ENCODE measurements around the gene KLK11.

Gene KLK11

DNA sequence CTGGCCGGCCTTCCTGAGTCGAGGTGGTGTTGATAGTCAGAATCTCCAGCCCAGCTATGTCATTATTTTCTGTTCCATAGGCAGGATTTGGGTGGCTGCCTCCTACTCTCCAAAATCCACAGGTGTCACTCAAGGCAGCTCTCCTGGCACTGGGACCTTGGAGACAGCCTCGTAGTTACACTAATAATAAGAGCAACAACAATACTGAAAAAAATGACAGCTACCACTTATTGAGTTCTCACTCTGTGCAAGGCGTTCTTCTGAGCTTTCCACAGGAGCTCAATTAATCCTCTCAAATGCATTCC lies 20.6 kb upstream of the KLK11 start:
- Histone ChIP-seq H3K4me3 (ENCODE audit: low read length) (no peak overlapping the region), H3K36me3 (ENCODE audit: insufficient read depth, low read length) (no peaks in the 10 kb centered on the region), H3K27me3 (ENCODE audit: insufficient read depth, low read length) (no peaks in the 10 kb centered on the region)

GRCh38 chr19:51044327-51044726 lies 17.9 kb upstream of the KLK11 start:
- no peaks in the 10 kb centered on the region for H3K4me1 ChIP-seq (ENCODE audit: insufficient read depth, low read length)

More for the DNA sequence above, 20.6 kb upstream of the KLK11 start:
- Histone ChIP-seq H2AFZ (ENCODE audit: low read depth, low read length) (no peak overlapping the region), H3K9me3 (ENCODE audit: low read length) (no peaks in the 10 kb centered on the region), H3K4me1 (ENCODE audit: insufficient read depth, low read length) (no peaks in the 10 kb centered on the region)

GRCh38 chr19:51043497-51043896 lies 17.1 kb upstream of the KLK11 start:
- Histone ChIP-seq H3K36me3 (ENCODE audit: insufficient read depth, low read length) (no peaks in the 10 kb centered on the region), H3K9me3 (ENCODE audit: low read length) (no peaks in the 10 kb centered on the region), H2AFZ (ENCODE audit: low read depth, low read length) (no peak overlapping the region), H3K4me1 (ENCODE audit: insufficient read depth, low read length) (no peaks in the 10 kb centered on the region), H3K27me3 (ENCODE audit: insufficient read depth, low read length) (no peaks in the 10 kb centered on the region), H3K4me3 (ENCODE audit: low read length) (no peak overlapping the region)

More at GRCh38 chr19:51044327-51044726, 17.9 kb upstream of the KLK11 start:
- H3K36me3 ChIP-seq (ENCODE audit: insufficient read depth, low read length) = no peaks in the 10 kb centered on the region
- H3K9me3 ChIP-seq (ENCODE audit: low read length) = no peaks in the 10 kb centered on the region
- no peak overlapping the region for H3K4me3 ChIP-seq (ENCODE audit: low read length)
- no peaks in the 10 kb centered on the region for H3K27me3 ChIP-seq (ENCODE audit: insufficient read depth, low read length)
- no peak overlapping the region for H2AFZ ChIP-seq (ENCODE audit: low read depth, low read length)

DNA sequence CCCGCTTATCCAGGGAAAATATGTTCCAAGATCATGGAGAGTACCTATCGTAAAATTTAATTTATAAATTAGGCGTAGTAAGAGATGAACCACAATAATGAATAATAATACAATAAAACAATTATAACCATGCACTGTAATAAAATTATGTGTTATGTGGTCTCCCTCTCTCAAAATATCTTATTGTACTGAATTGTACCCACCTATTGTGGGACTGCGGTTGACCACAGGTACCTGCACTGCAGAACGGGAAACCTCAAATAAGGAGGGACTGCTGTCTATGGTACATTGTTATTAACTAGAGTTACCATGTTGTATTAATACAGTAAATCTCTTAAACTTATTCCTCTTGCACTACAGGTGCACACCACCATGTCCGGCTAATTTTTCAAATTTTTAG lies 13.7 kb upstream of the KLK11 start:
- H3K27me3 ChIP-seq (ENCODE audit: insufficient read depth, low read length) = peaks cover under 1% of the 10 kb centered on the region
- H3K9me3 ChIP-seq (ENCODE audit: low read length) = no peaks in the 10 kb centered on the region
- H2AFZ ChIP-seq (ENCODE audit: low read depth, low read length) = no peak overlapping the region
- H3K36me3 ChIP-seq (ENCODE audit: insufficient read depth, low read length) = no peaks in the 10 kb centered on the region
- H3K4me1 ChIP-seq (ENCODE audit: insufficient read depth, low read length) = no peaks in the 10 kb centered on the region
- H3K4me3 ChIP-seq (ENCODE audit: low read length) = no peak overlapping the region

DNA sequence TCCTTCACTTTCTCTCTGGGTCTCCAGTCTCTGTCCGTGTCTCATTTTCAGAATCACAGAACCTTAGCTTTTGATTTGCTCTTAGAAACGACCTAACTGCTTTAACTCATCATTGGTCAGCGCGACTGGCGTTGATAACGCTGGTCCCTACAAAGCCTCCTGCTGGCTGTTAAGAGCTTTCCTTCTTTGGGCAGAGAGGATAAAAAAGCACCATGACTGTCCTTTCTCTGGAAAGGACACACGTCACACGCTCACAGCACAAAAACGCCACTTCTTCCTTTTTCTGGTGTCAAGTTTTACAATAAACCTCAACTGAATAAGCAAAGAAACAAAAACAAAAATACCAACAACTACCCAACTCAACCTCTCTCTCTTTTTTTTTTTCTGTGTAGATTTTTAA lies 10.1 kb upstream of the KLK11 start:
- Histone ChIP-seq H2AFZ (ENCODE audit: low read depth, low read length) (no peak overlapping the region), H3K27me3 (ENCODE audit: insufficient read depth, low read length) (peaks cover 6% of the 10 kb centered on the region), H3K9me3 (ENCODE audit: low read length) (no peaks in the 10 kb centered on the region), H3K4me3 (ENCODE audit: low read length) (no peak overlapping the region), H3K36me3 (ENCODE audit: insufficient read depth, low read length) (no peaks in the 10 kb centered on the region), H3K4me1 (ENCODE audit: insufficient read depth, low read length) (no peaks in the 10 kb centered on the region)

DNA sequence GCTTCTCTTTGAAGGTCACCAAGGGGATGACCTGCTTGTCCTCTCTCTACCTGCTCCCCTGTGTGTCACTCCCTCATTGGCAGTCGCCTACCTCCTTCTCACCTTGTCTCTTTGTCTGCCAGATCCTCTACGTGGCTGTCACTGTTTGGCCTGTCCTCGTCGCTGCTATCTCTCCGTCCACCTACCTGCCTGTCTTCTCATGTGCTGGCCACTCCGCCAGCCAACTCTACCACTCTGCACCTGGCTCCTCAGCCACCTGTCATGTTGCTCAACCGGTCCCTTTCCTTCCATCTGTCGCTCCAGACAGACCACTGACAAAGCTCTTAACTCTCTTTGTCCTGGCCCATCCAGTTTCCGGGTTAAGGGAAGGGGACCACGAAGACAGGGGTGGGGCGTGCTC lies 8.3 kb upstream of the KLK11 start, which contains the start of gene KLK12:
KLK12 (minus strand) TSS at position 299 of the 400 bp plus-strand sequence. CDS start 381 bp downstream, outside the sequence.
- Histone ChIP-seq H3K27me3 (ENCODE audit: insufficient read depth, low read length) (peaks cover 6% of the 10 kb centered on the region), H3K4me1 (ENCODE audit: insufficient read depth, low read length) (no peaks in the 10 kb centered on the region), H3K9me3 (ENCODE audit: low read length) (no peaks in the 10 kb centered on the region), H2AFZ (ENCODE audit: low read depth, low read length) (no peak within 1 kb of the TSS), H3K4me3 (ENCODE audit: low read length) (no peak within 1 kb of the TSS), H3K36me3 (ENCODE audit: insufficient read depth, low read length) (no peaks in the 10 kb centered on the region)

DNA sequence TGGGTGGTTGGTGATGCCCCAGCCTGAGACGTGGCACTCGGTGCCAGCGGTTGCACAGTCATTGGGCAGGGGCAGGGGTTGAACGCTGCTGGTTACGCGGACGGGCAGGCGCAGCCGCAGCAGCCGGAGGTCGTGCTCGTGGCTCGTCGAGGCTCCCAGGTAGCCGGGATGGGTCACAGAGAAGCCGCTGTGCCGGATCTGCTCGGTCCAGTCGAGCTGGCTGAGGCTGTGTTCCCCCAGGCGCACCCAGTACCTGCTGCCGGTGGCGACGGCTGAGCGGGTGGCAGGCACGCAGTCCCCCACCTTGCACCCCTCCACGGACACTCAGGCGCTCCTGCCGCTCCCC lies 5.4 kb upstream of the KLK11 start:
- Histone ChIP-seq H2AFZ (ENCODE audit: low read depth, low read length) (no peak overlapping the region), H3K27me3 (ENCODE audit: insufficient read depth, low read length) (peaks cover 17% of the 10 kb centered on the region), H3K4me3 (ENCODE audit: low read length) (no peak overlapping the region), H3K9me3 (ENCODE audit: low read length) (no peaks in the 10 kb centered on the region), H3K4me1 (ENCODE audit: insufficient read depth, low read length) (no peaks in the 10 kb centered on the region), H3K36me3 (ENCODE audit: insufficient read depth, low read length) (no peaks in the 10 kb centered on the region)

DNA sequence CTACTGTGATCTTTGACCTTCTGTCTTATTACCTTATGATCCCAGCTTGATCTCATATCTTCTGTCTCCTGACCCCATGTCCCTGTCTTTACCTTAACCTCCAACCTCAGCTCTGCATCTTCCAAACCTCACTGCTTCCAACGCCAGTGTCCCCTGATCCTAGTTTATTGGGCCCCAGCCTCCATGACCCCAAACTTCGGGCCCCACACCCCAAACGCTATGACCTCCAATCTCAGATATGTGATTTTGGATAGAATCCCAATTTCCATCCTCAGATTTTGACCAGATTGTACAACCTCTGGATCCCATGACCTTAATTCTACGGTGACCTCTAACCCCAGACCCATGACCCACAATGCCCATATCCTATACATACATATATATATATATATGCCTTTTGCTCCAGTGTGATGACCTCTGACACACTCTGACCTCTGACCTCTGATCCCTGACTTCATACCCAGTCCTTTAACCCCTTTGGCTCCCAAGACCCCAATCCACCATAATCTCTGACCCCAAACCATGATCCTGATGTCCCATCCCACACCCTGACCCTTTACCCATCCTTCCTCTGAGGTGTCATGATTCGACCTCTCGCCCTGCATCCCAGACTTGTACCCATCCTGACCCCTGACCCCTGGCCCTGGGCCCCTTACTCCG lies 4.9 kb upstream of the KLK11 start:
- Histone ChIP-seq H3K4me1 (ENCODE audit: insufficient read depth, low read length) (no peaks in the 10 kb centered on the region), H3K36me3 (ENCODE audit: insufficient read depth, low read length) (no peaks in the 10 kb centered on the region), H2AFZ (ENCODE audit: low read depth, low read length) (no peak overlapping the region), H3K4me3 (ENCODE audit: low read length) (no peak overlapping the region), H3K27me3 (ENCODE audit: insufficient read depth, low read length) (peaks cover 22% of the 10 kb centered on the region), H3K9me3 (ENCODE audit: low read length) (no peaks in the 10 kb centered on the region)

DNA sequence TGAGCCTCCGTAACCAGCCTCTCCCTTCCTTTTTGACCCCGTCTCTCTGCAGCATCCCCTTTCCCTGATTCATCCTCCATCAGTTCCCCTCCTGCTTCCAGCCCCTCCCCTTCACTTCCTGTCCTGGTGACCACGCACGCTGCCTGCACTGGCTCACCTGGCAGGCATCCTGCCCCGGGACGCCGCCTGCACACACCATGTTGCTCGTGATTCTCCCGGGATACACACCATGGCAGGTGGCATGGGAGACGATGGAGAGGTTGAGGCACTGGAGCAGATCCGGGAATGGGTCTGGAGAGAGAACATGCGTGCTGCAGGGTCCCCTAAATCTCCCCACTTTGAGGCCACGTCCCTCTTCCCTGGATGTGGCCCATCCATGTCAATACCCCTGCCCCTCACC lies 4.2 kb upstream of the KLK11 start:
- H2AFZ ChIP-seq (ENCODE audit: low read depth, low read length) = no peak overlapping the region

GRCh38 chr19:51029718-51030117 lies 3.3 kb upstream of the KLK11 start:
- no peak overlapping the region for H3K4me3 ChIP-seq (ENCODE audit: low read length)
- H3K27me3 ChIP-seq (ENCODE audit: insufficient read depth, low read length) = peaks cover 26% of the 10 kb centered on the region
- H3K4me1 ChIP-seq (ENCODE audit: insufficient read depth, low read length) = no peaks in the 10 kb centered on the region
- no peak overlapping the region for H2AFZ ChIP-seq (ENCODE audit: low read depth, low read length)
- H3K9me3 ChIP-seq (ENCODE audit: low read length) = no peaks in the 10 kb centered on the region
- H3K36me3 ChIP-seq (ENCODE audit: insufficient read depth, low read length) = no peaks in the 10 kb centered on the region

More for the DNA sequence above, 4.2 kb upstream of the KLK11 start:
- H3K27me3 ChIP-seq (ENCODE audit: insufficient read depth, low read length) = peaks cover 29% of the 10 kb centered on the region
- no peaks in the 10 kb centered on the region for H3K4me1 ChIP-seq (ENCODE audit: insufficient read depth, low read length)
- H3K9me3 ChIP-seq (ENCODE audit: low read length) = no peaks in the 10 kb centered on the region
- H3K36me3 ChIP-seq (ENCODE audit: insufficient read depth, low read length) = no peaks in the 10 kb centered on the region
- H3K4me3 ChIP-seq (ENCODE audit: low read length) = no peak overlapping the region

DNA sequence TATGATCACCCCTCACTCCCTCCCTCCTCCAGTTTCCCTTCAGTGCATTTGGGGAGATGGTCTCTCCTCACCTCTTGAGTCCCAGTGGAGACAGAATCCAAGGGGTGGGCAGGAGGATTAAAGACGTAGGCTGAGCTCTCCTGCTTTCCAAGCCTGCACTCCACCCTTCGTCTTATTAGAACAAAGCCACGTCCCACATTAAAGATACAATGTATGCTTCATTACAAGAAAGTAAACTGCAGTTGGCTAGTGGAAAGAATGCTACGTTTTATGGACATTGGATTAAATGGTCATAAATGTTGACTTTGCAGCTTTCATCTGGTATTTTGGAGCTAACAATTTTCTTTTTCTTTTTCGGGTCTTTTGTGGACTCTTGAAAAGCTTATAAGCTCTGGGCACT lies 1.5 kb upstream of the KLK11 start:
- Histone ChIP-seq H3K9me3 (ENCODE audit: low read length) (no peaks in the 10 kb centered on the region), H3K4me3 (ENCODE audit: low read length) (no peak overlapping the region), H3K27me3 (ENCODE audit: insufficient read depth, low read length) (peaks cover 37% of the 10 kb centered on the region), H3K4me1 (ENCODE audit: insufficient read depth, low read length) (no peaks in the 10 kb centered on the region), H3K36me3 (ENCODE audit: insufficient read depth, low read length) (no peaks in the 10 kb centered on the region), H2AFZ (ENCODE audit: low read depth, low read length) (no peak overlapping the region)

- H3K27me3 ChIP-seq (ENCODE audit: insufficient read depth, low read length) = peaks cover 43% of the 10 kb centered on the region
- H3K4me3 ChIP-seq (ENCODE audit: low read length) = no peak overlapping the region
- no peaks in the 10 kb centered on the region for H3K4me1 ChIP-seq (ENCODE audit: insufficient read depth, low read length)
- no peak overlapping the region for H2AFZ ChIP-seq (ENCODE audit: low read depth, low read length)
- no peaks in the 10 kb centered on the region for H3K36me3 ChIP-seq (ENCODE audit: insufficient read depth, low read length)
- H3K9me3 ChIP-seq (ENCODE audit: low read length) = no peaks in the 10 kb centered on the region
These were observed 850 bp upstream of the KLK11 start for GRCh38 chr19:51027126-51027806.

GRCh38 chr19:51025809-51026553 lies 435 bp downstream of the KLK11 start:
- H2AFZ ChIP-seq (ENCODE audit: low read depth, low read length) = no peak overlapping the region
- peaks cover 44% of the 10 kb centered on the region for H3K27me3 ChIP-seq (ENCODE audit: insufficient read depth, low read length)
- H3K4me1 ChIP-seq (ENCODE audit: insufficient read depth, low read length) = no peaks in the 10 kb centered on the region
- no peaks in the 10 kb centered on the region for H3K36me3 ChIP-seq (ENCODE audit: insufficient read depth, low read length)
- H3K4me3 ChIP-seq (ENCODE audit: low read length) = no peak overlapping the region
- no peaks in the 10 kb centered on the region for H3K9me3 ChIP-seq (ENCODE audit: low read length)

Data from neuron (in vitro differentiated cells).